ENCODE data around the gene CBL.

CBL gene

GRCh38 chr11:119332111-119332765 is 126.1 kb downstream of the CBL start:
- no peak for DNase-seq (ENCODE audit: low read depth in 2 of 2)

GRCh38 chr11:119334174-119334930 is 128.2 kb downstream of the CBL start, which contains the start of gene RNF26:
TSS of gene RNF26 (plus strand) at chr11:119334527. CDS start at chr11:119335123, 596 bp downstream.
- DNase-seq (ENCODE audit: low read depth in 2 of 2): peak; percentile 85 to 96

- no peak for DNase-seq (ENCODE audit: low read depth in 2 of 2)
Observed at GRCh38 chr11:119335091-119335654, 129.0 kb downstream of the CBL start.

- no peak for DNase-seq (ENCODE audit: low read depth in 2 of 2)
Observed at GRCh38 chr11:119335655-119336543, 129.8 kb downstream of the CBL start.

- no peak for DNase-seq (ENCODE audit: low read depth in 2 of 2)
Observed at GRCh38 chr11:119336744-119337469, 130.8 kb downstream of the CBL start.

GRCh38 chr11:119337581-119338317 is 131.6 kb downstream of the CBL start:
- no peak for DNase-seq (ENCODE audit: low read depth in 2 of 2)

- peak in 1 of 2 donors; percentile 41 for DNase-seq (ENCODE audit: low read depth in 2 of 2)
Observed at GRCh38 chr11:119338318-119338890, 132.3 kb downstream of the CBL start.

- no peak for DNase-seq (ENCODE audit: low read depth in 2 of 2)
Observed at GRCh38 chr11:119338965-119339588, 132.9 kb downstream of the CBL start.

- no peak for DNase-seq (ENCODE audit: low read depth in 2 of 2)
Observed at GRCh38 chr11:119339589-119340334, 133.6 kb downstream of the CBL start.

GRCh38 chr11:119340335-119341221 is 134.4 kb downstream of the CBL start, which contains the start of gene C1QTNF5:
TSS of gene C1QTNF5 (minus strand) at chr11:119340883. CDS start at chr11:119340397, 486 bp downstream.
- no peak for DNase-seq (ENCODE audit: low read depth in 2 of 2)

- DNase-seq (ENCODE audit: low read depth in 2 of 2): no peak
Observed at GRCh38 chr11:119341222-119342022, 135.3 kb downstream of the CBL start.

- DNase-seq (ENCODE audit: low read depth in 2 of 2): no peak
Observed at GRCh38 chr11:119342023-119342300, 135.8 kb downstream of the CBL start.

- no peak for DNase-seq (ENCODE audit: low read depth in 2 of 2)
Observed at GRCh38 chr11:119342362-119343130, 136.4 kb downstream of the CBL start.

- no peak for DNase-seq (ENCODE audit: low read depth in 2 of 2)
Observed at GRCh38 chr11:119343726-119344125, 137.6 kb downstream of the CBL start.

- no peak for DNase-seq (ENCODE audit: low read depth in 2 of 2)
Observed at GRCh38 chr11:119344291-119345010, 138.3 kb downstream of the CBL start.

GRCh38 chr11:119345685-119346084 is 139.5 kb downstream of the CBL start:
- no peak for DNase-seq (ENCODE audit: low read depth in 2 of 2)

All from stimulated activated CD8-positive, alpha-beta memory T cell treated with anti-CD3 and anti-CD28 coated beads, Interleukin-7, amount 100 ng/mL, for 4 hours (primary cell).